ENCODE results near the gene UGT3A2. TPM values are rescaled to one million over a fixed set of nuclear protein-coding genes. Genes with fewer than 3 reads are reported as not detected.

UGT3A2 gene
- total RNA-seq, 1 donor from 2014 or later, result 0.67 TPM

GRCh38 chr5:35996076-35996475 lies 70.6 kb downstream of the UGT3A2 start:
- TF ChIP-seq CTCF (IDR thresholded peaks at IDR 0.05; ENCODE audit: unreplicated experiment), result no peak

DNA sequence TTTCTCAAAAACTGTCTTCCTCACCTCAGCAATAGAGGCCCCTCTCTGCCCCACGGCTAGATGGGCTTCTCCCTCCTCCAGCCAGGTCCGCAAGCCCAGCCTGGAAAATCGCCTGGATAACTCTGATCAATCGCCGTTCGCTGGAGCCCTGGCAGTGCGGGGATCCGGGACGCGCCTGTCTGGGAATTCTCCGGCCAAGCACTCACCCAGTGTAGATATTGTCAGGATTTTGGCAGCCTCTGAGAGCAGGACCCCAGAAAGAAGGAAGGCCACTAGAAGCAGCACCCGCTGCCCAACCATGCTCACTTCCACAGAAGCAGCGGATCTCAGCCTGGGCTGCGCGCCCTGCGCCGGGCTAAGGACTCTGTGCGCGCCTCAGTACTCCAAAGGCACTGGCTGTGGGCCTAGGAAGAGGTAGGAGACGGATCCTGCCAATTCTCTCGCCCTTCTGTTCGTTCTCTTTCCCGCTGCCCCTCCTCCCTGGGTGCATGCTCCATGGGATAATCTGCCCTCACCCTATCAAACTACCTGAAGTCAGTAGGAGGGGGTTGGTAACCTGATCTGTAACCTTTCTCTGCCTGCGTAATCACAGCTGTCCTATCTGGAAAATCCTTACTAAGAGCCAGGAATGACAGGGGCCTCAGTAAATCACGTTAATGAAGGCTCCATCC lies 75.6 kb downstream of the UGT3A2 start, which contains the start of gene UGT3A1:
Gene UGT3A1 (minus strand): TSS at position 450 of the 671 bp plus-strand sequence. CDS start 150 bp downstream, at position 300.
- no peak for TF ChIP-seq CTCF (IDR thresholded peaks at IDR 0.05; ENCODE audit: unreplicated experiment)
- Mint-ChIP-seq H3K4me3 (ENCODE audit: low read depth) (peak within 1 kb of the TSS; percentile 75), H3K36me3 (ENCODE audit: insufficient read depth) (no peaks in the 10 kb centered on the region), H3K27me3 (peaks cover 7% of the 10 kb centered on the region), H3K4me1 (ENCODE audit: low read depth) (peaks cover 15% of the 10 kb centered on the region), H3K27ac (peak within 1 kb of the TSS; percentile 87), H3K9me3 (ENCODE audit: low read depth) (no peaks in the 10 kb centered on the region)
- DNase-seq (ENCODE audit: low spot score, unreplicated experiment), result peak; percentile 17

More at GRCh38 chr5:35996076-35996475, 70.6 kb downstream of the UGT3A2 start:
- Mint-ChIP-seq H3K9me3 (ENCODE audit: low read depth) (no peaks in the 10 kb centered on the region), H3K27ac (no peak overlapping the region), H3K4me1 (ENCODE audit: low read depth) (peaks cover 4% of the 10 kb centered on the region), H3K27me3 (peaks cover 3% of the 10 kb centered on the region), H3K36me3 (ENCODE audit: insufficient read depth) (no peaks in the 10 kb centered on the region), H3K4me3 (ENCODE audit: low read depth) (no peak overlapping the region)
- no peak for DNase-seq (ENCODE audit: low spot score, unreplicated experiment)

- Mint-ChIP-seq H3K36me3 (ENCODE audit: insufficient read depth) (no peaks in the 10 kb centered on the region), H3K27me3 (peaks cover 7% of the 10 kb centered on the region), H3K9me3 (ENCODE audit: low read depth) (no peaks in the 10 kb centered on the region), H3K27ac (peak overlapping the region; percentile 87), H3K4me3 (ENCODE audit: low read depth) (peak overlapping the region; percentile 75), H3K4me1 (ENCODE audit: low read depth) (peaks cover 15% of the 10 kb centered on the region)
- no peak for DNase-seq (ENCODE audit: low spot score, unreplicated experiment)
- no peak for TF ChIP-seq CTCF (IDR thresholded peaks at IDR 0.05; ENCODE audit: unreplicated experiment)
Observed at GRCh38 chr5:35990520-35990919, 76.2 kb downstream of the UGT3A2 start.

DNA sequence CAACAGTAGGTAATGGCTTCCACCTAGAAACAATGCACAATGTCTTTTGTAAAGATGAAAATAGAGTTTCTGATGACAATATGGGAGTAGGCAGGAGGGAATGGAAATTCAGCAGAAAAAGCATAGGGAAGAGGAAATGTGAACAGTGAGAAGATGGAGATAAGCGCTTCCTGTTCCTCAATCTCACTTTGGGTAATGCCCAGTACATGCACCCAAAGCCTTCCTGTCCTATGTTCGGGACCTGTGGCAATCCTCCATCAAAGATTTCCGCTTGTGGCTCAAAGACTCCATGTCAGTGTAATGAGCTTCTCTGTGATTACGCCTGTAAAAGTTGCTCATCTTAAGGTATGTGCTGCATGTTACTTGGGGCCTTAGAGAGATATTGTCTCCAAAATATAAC lies 78.2 kb downstream of the UGT3A2 start:
- Mint-ChIP-seq H3K36me3 (ENCODE audit: insufficient read depth) (no peaks in the 10 kb centered on the region), H3K4me1 (ENCODE audit: low read depth) (peaks cover 15% of the 10 kb centered on the region)

DNA sequence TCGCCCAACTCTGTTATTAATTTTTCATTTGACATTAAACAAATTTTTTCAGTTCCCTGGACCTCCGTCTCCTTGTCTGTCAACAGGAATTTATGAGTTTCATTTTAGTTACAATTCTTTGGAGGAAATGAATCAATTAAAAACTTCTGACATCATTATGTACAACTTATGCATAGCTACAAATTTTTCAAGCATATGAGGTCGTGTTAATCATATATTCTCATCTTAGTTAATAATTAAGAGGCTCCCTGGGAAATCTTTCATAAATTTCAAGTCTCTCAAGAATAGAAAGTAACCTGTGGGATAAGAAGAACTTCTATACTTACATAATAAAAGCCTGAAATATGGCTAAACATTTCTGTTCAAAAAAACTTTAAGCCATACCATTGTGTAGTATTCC lies 78.9 kb downstream of the UGT3A2 start:
- Mint-ChIP-seq H3K27me3 (peaks cover 5% of the 10 kb centered on the region), H3K4me3 (ENCODE audit: low read depth) (no peak overlapping the region), H3K36me3 (ENCODE audit: insufficient read depth) (peaks cover 1% of the 10 kb centered on the region), H3K27ac (no peak overlapping the region), H3K9me3 (ENCODE audit: low read depth) (peaks cover 11% of the 10 kb centered on the region), H3K4me1 (ENCODE audit: low read depth) (peaks cover 15% of the 10 kb centered on the region)
- no peak for DNase-seq (ENCODE audit: low spot score, unreplicated experiment)
- TF ChIP-seq CTCF (IDR thresholded peaks at IDR 0.05; ENCODE audit: unreplicated experiment), result no peak

More for the DNA sequence above, 78.2 kb downstream of the UGT3A2 start:
- H3K4me3 Mint-ChIP-seq (ENCODE audit: low read depth), result no peak overlapping the region
- no peak for TF ChIP-seq CTCF (IDR thresholded peaks at IDR 0.05; ENCODE audit: unreplicated experiment)
- H3K9me3 Mint-ChIP-seq (ENCODE audit: low read depth), result peaks cover 4% of the 10 kb centered on the region
- H3K27ac Mint-ChIP-seq, result no peak overlapping the region
- no peak for DNase-seq (ENCODE audit: low spot score, unreplicated experiment)
- H3K27me3 Mint-ChIP-seq, result peaks cover 7% of the 10 kb centered on the region

Other genes starting within 250 kb of the UGT3A2 start
- gene IL7R, start 210.0 kb downstream of the UGT3A2 start, total RNA-seq, result not detected in 2 replicates
- 0.93 and 1.1 TPM in 2 replicates for gene CAPSL, start 128.3 kb downstream of the UGT3A2 start, total RNA-seq
- gene UGT3A1, start 75.5 kb downstream of the UGT3A2 start, total RNA-seq, result 5.2 and 5.6 TPM in 2 replicates
- 6.9 and 7.5 TPM in 2 replicates for gene LMBRD2, start 85.0 kb upstream of the UGT3A2 start, total RNA-seq
- gene SKP2, start 85.2 kb upstream of the UGT3A2 start, total RNA-seq, result 61.3 and 68.4 TPM in 2 replicates
- gene NADK2, start 175.0 kb upstream of the UGT3A2 start, total RNA-seq, result 38.1 and 41.8 TPM in 2 replicates
- gene RANBP3L, start 235.0 kb upstream of the UGT3A2 start, total RNA-seq, result not detected in 2 replicates

Data from progenitor cell of endocrine pancreas (in vitro differentiated cells).